HG03095 (cell line): ENCODE measurements around the gene BCL3.
A peak's percentile ranks its signal among the peaks of the same experiment; 100 is the strongest.
"Not testable (repeated sequence)": the region's sequence is repeated elsewhere in the genome, so short reads cannot be mapped to it uniquely, and the experiment has no call there.

Experiments used
- ATAC-seq: cut with Tn5 transposase; IDR thresholded peaks from one replicate; pipeline ENCODE4 v1.9.1; 2021; ENCODE audit warnings: moderate library complexity; ENCODE audit not compliant: unreplicated experiment

Gene BCL3

GRCh38 chr19:44756089-44756562, 7.6 kb downstream of the BCL3 start:
- ATAC-seq: no peak

- ATAC-seq: no peak
These were observed 8.7 kb downstream of the BCL3 start for GRCh38 chr19:44757057-44757734.

GRCh38 chr19:44757735-44758505, 9.4 kb downstream of the BCL3 start:
- ATAC-seq: no peak

DNA sequence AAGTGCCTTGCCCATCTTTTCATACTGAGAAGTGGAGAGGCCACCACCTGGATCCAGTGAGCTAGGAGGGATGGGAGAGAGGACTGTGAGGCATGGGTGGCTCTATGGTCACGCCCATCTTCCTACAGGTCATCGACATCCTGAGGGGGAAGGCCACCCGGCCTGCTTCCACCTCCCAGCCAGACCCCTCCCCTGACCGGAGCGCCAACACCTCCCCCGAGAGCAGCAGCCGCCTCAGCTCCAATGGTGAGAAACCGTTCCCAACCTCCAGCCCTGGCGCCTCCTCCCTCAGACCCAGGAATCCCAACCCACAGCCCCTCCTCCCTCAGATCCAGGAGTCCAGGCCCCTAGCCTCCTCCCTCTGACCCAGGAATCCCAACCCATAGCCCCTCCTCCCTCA, 10.1 kb downstream of the BCL3 start:
- no peak for ATAC-seq

- ATAC-seq: no peak
These were observed 10.7 kb downstream of the BCL3 start for GRCh38 chr19:44759083-44759804.

GRCh38 chr19:44762038-44762437, 13.5 kb downstream of the BCL3 start:
- no peak for ATAC-seq

DNA sequence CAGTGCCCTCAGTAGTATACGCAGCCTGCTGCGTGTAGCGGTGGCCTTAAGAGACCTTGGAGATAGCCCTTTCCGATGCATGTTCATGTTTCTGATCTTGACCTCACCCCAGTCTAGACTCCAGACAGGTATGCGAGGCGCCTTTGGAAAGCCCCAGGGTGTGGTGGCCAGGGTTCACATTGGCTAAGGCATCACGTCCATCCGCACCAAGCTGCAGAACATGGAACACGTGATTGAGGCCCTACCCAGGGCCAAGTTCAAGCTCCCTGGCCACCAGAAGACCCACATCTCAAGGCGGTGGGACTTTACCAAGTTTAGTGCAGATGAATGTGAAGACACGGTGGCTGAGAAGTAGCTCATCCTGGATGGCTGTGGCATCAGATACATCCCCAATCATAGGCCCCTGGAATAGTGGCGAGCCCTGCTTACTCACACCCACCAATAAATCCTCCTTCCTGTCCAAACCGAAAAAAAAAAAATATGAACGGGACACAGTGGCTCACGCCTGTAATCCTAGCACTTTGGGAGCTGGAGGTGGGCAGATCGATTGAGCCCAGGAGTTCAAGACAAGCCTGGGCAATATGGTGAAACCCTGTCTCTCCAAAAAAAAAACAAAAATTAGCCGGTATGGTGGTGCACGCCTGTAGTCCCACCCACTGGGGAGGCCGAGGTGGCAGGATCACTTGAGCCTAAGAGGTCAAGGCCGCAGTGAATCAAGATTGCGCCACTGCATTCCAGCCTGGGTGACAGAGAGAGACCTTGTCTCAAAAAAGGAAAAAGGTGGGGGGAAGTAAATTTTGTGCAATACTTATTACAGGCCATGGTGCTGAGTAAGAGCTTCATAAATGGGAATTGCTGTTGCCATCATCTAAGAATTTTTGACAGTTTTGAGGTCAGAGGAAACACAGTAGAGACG, 16.8 kb downstream of the BCL3 start:
- no peak for ATAC-seq

DNA sequence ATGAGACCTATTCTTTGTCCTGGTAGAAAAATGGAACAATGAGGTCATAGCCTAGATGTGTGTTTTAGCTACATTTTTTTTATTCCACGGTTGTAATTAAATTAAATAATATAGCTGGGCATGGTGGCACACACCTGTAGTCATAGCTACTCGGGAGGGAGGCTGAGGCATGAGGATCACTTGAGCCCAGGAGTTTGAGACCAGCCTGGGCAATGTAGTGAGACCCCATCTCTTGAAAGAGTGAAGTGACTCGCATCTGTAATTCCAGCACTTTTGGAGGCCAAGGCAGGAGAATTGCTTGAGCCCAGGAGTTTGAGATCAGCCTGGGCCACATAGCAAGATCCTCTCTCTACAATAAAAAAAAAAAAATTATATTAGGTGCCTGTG, 17.4 kb downstream of the BCL3 start:
- no peak for ATAC-seq

DNA sequence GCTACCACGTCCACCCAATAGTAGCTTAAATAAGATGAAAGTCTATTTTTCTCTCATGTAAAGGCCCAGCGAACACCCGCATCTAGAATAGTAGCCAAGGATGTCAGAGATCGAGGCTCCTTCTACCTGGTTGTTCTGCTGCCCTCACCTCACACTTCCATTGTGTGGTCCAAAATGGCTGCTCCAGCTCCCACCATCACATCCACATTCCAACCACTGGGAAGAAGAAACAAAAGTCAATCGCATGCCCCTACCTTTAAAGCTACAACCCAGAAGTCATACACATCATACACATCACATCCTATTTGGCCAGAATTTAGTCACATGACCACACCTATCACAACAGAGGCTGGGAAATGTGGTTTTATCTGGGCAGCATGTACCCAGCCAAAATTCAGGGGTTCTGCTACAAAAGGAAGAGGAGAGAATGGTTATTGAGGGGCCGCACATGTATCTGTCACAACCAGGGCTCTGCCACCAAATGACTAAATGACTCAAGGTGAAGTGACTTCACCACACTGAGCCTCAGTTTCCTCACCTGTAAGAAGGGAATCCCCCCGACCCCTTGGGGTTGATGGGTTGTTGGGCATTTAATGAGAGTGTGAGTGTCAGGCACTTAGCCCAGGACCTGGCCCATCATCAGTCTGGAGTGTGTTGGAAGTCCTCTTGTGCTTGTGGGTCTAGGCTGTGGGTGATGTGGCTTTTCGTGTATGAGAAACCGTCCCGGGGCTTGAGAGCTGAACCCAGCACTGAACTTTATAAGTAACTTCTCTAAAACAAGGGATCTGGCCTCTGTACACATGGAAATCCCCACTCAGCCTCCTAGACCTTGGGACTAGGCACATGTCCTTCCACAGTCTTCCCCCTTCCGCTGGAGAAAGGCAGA, 19.0 kb downstream of the BCL3 start:
- no peak for ATAC-seq

DNA sequence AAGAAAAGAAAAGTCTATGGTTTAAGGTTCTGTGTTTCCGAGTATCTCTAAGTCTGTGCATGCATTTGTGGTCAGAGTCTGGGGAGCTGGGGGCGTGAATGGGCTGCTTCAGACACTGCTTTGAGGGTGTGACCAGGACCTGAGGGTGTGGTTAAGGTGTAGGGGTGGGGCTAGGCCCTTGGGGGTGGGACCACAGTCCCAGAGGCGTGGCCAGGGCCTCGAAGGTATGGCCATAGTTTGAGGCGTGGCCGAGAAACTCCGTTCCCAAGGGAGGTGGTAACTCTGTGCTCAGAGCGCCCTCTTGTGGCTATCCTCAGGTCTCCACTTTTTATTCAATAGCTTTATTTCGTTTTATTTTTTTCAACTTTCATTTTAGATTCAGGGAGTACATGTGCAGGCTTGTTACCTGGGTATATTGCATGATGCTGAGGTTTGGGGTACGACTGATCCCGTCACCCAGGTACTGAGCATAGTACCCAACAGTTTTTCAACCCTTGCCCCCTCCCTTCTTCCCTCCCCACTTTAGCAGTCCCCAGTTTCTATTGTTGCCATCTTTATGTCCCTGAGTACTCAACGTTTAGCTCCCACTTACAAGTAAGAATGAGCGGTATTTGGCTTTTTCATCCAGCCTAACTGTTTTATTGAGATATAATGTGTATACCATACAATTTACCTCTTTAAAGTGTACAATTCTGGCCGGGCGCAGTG, 22.2 kb downstream of the BCL3 start:
- peak; percentile 93 for ATAC-seq

GRCh38 chr19:44772144-44772543, 23.6 kb downstream of the BCL3 start:
- not testable (repeated sequence) for ATAC-seq

- no peak for ATAC-seq
These were observed 24.5 kb downstream of the BCL3 start for GRCh38 chr19:44772959-44773358.

DNA sequence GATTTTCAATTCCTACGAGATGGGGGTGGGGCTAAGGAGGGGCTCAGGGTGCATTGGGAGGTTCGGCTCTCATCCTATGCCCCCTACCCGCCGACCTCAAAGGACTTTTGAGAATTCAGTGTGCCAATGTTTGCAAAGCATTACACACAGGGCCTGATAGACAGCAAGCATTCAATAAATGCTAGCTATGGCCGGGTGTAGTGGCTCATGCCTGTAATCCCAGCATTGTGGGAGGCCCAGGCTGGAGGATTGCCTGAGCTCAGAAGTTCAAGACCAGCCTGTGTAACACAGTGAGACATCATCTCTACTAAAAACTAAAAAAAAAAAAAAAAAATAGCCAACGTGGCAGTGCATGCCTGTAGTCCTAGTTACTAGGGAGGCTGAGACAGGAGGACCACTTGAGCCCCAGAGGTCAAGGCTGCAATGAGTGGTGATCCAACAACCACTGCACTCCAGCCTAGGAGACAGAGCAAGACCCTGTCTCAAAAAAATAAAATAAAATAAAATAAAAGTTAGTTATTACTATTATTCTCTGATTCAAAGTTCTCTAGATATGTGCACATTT, 27.2 kb downstream of the BCL3 start:
- ATAC-seq: no peak

DNA sequence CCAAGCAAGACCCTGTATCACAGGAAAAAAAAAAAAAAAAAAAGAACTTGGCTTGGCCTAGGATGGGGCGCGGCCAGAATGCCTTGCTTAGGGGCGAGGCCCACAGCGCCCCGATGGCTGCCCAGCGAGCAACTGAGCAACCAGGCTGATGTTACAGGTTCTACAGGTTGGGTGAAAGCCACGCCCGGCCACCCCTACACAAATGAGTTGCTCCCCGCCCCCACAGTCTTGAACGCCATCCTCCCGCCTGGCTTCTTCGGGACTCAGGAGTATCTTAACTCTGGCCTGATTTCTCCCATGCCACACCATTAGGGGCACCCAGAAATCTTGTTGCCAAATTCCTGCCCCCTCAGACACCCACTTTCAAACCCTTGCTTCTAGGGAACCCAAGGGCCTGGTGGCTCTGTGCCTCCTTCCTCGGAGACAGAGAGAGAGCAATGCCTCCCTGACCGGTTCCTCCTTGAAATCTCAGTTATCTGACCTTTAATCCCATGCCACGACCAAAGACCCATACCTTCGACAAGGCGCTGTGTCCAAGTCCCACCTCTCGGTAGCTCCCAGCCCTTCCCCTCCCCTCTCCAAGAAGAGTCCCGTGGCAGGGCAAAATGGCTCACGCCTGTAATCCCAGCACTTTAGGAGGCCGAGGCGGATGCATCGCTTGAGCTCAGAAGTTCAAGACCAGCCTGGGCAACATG, 28.0 kb downstream of the BCL3 start:
- no peak for ATAC-seq

DNA sequence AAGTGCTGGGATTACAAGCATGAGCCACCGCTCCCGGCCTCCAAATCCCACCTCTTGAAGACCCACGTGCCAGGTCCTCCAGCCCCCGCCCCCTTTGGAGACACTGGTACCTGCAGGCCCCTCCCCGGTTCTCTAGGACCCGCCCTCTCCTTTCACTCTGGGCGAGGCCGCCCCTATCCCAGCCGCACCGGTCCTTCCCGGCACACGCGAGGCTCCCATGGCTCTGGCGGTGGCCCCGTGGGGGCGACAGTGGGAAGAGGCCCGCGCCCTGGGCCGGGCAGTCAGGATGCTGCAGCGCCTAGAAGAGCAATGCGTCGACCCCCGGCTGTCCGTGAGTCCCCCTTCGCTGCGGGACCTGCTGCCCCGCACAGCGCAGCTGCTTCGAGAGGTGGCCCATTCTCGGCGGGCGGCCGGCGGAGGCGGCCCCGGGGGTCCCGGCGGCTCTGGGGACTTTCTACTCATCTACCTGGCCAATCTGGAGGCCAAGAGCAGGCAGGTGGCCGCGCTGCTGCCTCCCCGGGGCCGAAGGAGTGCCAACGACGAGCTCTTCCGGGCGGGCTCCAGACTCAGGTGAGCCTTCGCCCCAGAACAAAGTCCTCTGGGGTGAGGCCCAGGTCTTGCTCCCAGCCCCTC, 29.3 kb downstream of the BCL3 start, which contains the start of gene CBLC:
TSS of gene CBLC (plus strand) at position 176 of the 633 bp plus-strand sequence. CDS start at position 218, 42 bp downstream.
- ATAC-seq: no peak

- no peak for ATAC-seq
These were observed 30.6 kb downstream of the BCL3 start for GRCh38 chr19:44779150-44779549.

GRCh38 chr19:44781694-44782093, 33.2 kb downstream of the BCL3 start:
- ATAC-seq: not testable (repeated sequence)

GRCh38 chr19:44782729-44783128, 34.2 kb downstream of the BCL3 start:
- ATAC-seq: no peak
